RWPE1 (cell line): Measurements from ENCODE around the gene TMBIM6.
"Not testable (repeated sequence)": the region's sequence is repeated elsewhere in the genome, so short reads cannot be mapped to it uniquely, and the experiment has no call there.

Experiments used
- CTCF ChIA-PET: fragments of 350-600 bp; sonication (Branson Sonifier 250); formaldehyde crosslinking; extraction: SDS; loops from one replicate; lab custom pipeline; 2021; lab: Yijun Ruan, JAX
- POLR2A ChIA-PET: fragments of 400-600 bp; formaldehyde crosslinking; extraction: SDS; loops from one replicate; lab custom pipeline; 2020; ENCODE audit warnings: antibody characterized with exemption; ENCODE audit not compliant: low non-redundant PET; lab: Yijun Ruan, JAX
- DNase-seq: peaks from one replicate; pipeline ENCODE4 v3.0.0; 2012; ENCODE audit warnings: low spot score
- H3K27ac ChIP-seq: fragments of 450-650 bp; 2 replicates; pipeline ENCODE4 v1.5.1; 2017
- TF ChIP-seq, protein P1 (sequence below): fragments of 450-650 bp; conservative IDR thresholded peaks from 2 replicates; pipeline ENCODE4 v1.5.1; 2017; ENCODE audit warnings: low read depth, mild to moderate bottlenecking

The TMBIM6 gene

GRCh38 chr12:49706351-49707127 is 34.8 kb upstream of the TMBIM6 start:
- ChIA-PET CTCF (interaction anchor here (0.6 to 2.0 kb wide), 6 partner anchors 11 to 152 kb away, joined by 3 to 13 read pairs (median 5); no protein-coding TSS in a partner anchor), POLR2A (no interaction called here)

GRCh38 chr12:49707128-49707811 is 34.1 kb upstream of the TMBIM6 start, which contains the start of gene FMNL3:
FMNL3 (minus strand) TSS chr12:49707405; CDS start chr12:49707180, 225 bp downstream.
- ChIA-PET POLR2A (no interaction called here), CTCF (interaction anchor here (0.6 to 2.0 kb wide), 8 partner anchors 10 to 573 kb away, joined by 3 to 13 read pairs (median 4); no protein-coding TSS in a partner anchor)
- peak; percentile 99 for DNase-seq
- TF ChIP-seq, protein P1, sequence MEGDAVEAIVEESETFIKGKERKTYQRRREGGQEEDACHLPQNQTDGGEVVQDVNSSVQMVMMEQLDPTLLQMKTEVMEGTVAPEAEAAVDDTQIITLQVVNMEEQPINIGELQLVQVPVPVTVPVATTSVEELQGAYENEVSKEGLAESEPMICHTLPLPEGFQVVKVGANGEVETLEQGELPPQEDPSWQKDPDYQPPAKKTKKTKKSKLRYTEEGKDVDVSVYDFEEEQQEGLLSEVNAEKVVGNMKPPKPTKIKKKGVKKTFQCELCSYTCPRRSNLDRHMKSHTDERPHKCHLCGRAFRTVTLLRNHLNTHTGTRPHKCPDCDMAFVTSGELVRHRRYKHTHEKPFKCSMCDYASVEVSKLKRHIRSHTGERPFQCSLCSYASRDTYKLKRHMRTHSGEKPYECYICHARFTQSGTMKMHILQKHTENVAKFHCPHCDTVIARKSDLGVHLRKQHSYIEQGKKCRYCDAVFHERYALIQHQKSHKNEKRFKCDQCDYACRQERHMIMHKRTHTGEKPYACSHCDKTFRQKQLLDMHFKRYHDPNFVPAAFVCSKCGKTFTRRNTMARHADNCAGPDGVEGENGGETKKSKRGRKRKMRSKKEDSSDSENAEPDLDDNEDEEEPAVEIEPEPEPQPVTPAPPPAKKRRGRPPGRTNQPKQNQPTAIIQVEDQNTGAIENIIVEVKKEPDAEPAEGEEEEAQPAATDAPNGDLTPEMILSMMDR = peak; percentile 96
- peak within 1 kb of the TSS; percentile 80 for H3K27ac ChIP-seq

More at GRCh38 chr12:49706351-49707127, 34.8 kb upstream of the TMBIM6 start:
- H3K27ac ChIP-seq = peak overlapping the region; percentile 80
- TF ChIP-seq, protein P1 = no peak
- peak; percentile 38 for DNase-seq

- TF ChIP-seq, protein P1 = peak; percentile 57
- ChIA-PET CTCF (interaction anchor here (0.6 to 2.0 kb wide), 8 partner anchors 17 to 573 kb away, joined by 3 to 13 read pairs (median 4); no protein-coding TSS in a partner anchor), POLR2A (no interaction called here)
- H3K27ac ChIP-seq = no peak overlapping the region
- no peak for DNase-seq
Observed at GRCh38 chr12:49707812-49708147, 33.6 kb upstream of the TMBIM6 start.

DNA sequence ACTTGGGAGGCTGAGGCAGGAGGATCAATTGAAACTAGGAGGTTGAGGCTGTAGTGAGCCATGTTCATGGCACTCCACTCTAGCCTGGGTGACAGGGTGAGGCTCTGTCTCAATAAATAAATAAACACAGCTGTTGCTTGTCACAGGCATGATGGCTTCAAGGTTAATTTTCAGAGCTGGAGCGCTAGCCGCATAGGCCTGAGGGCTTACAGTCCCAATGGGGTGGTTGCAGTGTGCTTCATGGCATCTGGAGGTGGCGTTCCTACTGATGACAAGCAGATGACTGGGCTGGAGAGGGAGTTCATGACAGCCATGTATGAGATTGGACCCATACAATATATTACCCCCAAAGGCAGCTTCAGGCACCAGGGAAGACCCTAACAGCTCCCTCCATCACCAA is 32.5 kb upstream of the TMBIM6 start:
- ChIA-PET CTCF (interaction anchor here (0.5 to 2.0 kb wide), 4 partner anchors 18 to 350 kb away, joined by 3 to 13 read pairs (median 5); no protein-coding TSS in a partner anchor), POLR2A (no interaction called here)
- TF ChIP-seq, protein P1 = no peak
- DNase-seq = no peak
- no peak overlapping the region for H3K27ac ChIP-seq

- CTCF ChIA-PET = interaction anchor here (0.7 kb wide), 1 partner anchor 69 kb away, joined by 3 read pairs; no protein-coding TSS in a partner anchor
- POLR2A ChIA-PET, DNase-seq, H3K27ac ChIP-seq: not testable (repeated sequence)
Observed at GRCh38 chr12:49713952-49714351, 27.4 kb upstream of the TMBIM6 start.

DNA sequence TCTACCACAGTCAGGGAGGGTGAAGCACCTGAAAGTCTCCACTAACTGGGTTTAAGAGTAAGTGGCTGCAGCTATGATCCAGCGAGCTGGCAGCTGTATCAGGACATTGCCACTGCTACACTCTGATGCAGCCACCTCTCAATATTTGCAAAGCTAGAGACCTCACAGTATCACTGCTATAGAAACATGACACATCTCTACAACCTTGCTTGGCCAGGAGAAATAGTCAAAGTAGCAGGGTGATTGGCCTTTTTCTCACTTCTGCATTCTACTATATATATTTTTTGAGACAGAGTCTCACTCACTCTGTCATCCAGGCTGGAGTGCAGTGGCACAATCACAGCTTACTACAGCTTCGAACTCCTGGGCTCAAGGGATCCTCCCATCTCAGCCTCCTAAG is 24.8 kb upstream of the TMBIM6 start:
- TF ChIP-seq, protein P1 = no peak
- ChIA-PET POLR2A (no interaction called here), CTCF (interaction anchor here (0.6 kb wide), 1 partner anchor 17 kb away, joined by 4 read pairs; no protein-coding TSS in a partner anchor)
- H3K27ac ChIP-seq = no peak overlapping the region
- no peak for DNase-seq

GRCh38 chr12:49717800-49718199 is 23.6 kb upstream of the TMBIM6 start:
- CTCF ChIA-PET = interaction anchor here (0.6 to 0.7 kb wide), 2 partner anchors 11 to 148 kb away, joined by 3 to 6 read pairs; no protein-coding TSS in a partner anchor
- POLR2A ChIA-PET = interaction anchor here (0.6 kb wide), 1 partner anchor 12 kb away, joined by 4 read pairs; no protein-coding TSS in a partner anchor
- H3K27ac ChIP-seq, DNase-seq: not testable (repeated sequence)
